A172 (cell line): ENCODE data around the gene ZNF215. TPM values are rescaled to one million over a fixed set of nuclear protein-coding genes. Genes with fewer than 3 reads are reported as not detected.
A peak's percentile ranks its signal among the peaks of the same experiment; 100 is the strongest.
"Not testable (repeated sequence)": the region's sequence is repeated elsewhere in the genome, so short reads cannot be mapped to it uniquely, and the experiment has no call there.

Experiments used
- DNase-seq: peaks from one replicate; pipeline ENCODE4 v3.0.0-alpha.2; 2015; ENCODE audit warnings: low spot score
- total RNA-seq: library from RNA; depleted of rRNA; stranded (reverse); fragments of >200 nt; shearing (Covaris generic); gene quantifications from 2 replicates; pipeline ENCODE4 v1.2.3, GENCODE V29; 2014; rRNA removed

ZNF215 gene
- total RNA-seq, 1 experiment from 2014 or later, result not detected

- no peak for DNase-seq
Observed at GRCh38 chr11:6932145-6932544, 5.9 kb downstream of the ZNF215 start.

- DNase-seq, result no peak
Observed at GRCh38 chr11:6941970-6942369, 15.7 kb downstream of the ZNF215 start.

DNA sequence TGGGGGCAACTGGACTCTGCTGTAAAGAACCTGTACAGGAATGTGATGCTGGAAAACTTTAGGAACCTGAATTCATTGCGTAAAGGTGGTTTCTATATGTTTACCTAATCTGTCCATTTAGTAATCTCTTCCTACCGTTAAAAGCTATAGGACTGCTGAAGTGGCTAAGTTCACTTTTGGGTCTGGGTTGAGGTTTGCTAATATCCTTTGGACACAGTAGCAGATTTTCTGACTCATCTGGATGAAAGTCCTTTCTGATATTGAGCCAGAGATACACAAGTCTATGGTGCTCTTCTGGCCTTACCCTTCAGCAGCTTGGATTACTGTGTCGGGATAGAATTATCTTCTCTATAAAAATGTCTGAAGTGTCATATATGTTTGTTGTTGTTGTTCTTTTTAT lies 16.9 kb downstream of the ZNF215 start:
- no peak for DNase-seq

DNA sequence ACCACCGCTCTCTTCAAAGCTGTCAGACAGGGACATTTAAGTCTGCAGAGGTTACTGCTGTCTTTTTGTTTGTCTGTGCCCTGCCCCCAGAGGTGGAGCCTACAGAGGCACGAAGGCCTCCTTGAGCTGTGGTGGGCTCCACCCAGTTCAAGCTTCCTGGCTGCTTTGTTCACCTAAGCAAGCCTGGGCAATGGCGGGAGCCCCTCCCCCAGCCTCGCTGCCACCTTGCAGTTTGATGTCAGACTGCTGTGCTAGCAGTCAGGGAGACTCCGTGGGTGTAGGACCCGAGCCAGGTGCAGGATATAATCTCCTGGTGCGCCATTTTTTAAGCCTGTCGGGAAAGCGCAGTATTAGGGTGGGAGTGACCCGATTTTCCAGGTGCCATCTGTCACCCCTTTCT lies 28.0 kb downstream of the ZNF215 start:
- DNase-seq, result not testable (repeated sequence)

GRCh38 chr11:6962141-6962540 lies 35.9 kb downstream of the ZNF215 start:
- no peak for DNase-seq

DNA sequence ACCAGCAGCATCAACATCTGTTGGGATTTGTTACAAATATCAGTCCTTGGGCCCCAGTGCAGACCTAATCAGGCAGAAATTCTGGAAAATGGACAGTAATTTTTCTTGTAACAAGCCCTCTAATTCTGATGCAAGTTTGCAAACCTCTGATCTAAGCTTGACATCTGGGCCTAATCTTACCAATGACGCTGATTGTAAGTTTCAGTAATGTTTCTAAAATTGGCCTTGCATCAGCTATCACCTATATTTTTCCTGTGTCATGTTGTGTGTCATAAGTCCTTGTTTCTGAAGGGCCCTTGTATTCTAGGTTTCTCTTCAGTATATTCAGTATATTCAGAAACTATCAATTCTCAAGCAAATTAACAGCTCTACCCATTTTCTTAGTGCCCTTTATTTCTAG lies 36.4 kb downstream of the ZNF215 start:
- no peak for DNase-seq

- DNase-seq, result no peak
Observed at GRCh38 chr11:6968816-6969215, 42.6 kb downstream of the ZNF215 start.

GRCh38 chr11:6969854-6970253 lies 43.6 kb downstream of the ZNF215 start:
- not testable (repeated sequence) for DNase-seq

DNA sequence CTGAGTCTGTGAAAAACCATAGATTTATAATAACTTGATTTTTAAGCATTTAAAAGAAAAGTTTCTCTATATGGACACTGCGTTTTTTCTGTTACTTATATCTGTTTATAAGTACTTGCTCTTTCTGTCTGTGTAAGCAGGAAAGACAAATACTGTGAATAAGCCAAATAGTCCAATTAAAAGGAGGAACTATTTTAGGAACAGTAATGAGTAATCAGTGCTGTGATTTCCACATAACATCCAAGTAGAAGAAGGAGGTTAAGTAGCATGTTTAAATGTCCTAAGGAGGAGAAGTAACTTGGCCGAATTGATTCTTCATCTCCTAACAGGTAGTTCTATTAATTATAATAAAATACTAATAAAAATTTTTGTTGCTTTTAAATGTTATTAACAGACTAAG lies 53.1 kb downstream of the ZNF215 start:
- DNase-seq, result no peak

DNA sequence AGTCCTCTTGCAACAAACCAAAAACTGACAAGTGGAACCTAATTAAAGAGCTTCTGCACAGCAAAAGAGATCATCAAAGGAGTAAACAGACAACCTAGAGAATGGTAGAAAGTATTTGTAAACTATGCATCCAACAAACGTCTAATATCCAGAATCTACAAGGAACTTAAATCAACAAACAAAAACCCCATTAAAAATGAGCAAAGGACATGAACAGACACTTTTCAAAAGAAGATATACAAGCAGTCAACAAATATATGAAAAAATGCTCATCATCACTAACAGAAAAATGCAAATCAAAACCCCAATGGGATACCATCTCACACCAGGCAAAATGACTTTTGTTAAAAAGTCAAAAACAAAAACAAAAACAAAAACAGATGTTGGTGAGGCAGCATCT lies 60.3 kb downstream of the ZNF215 start:
- DNase-seq, result no peak

GRCh38 chr11:6988506-6988905 lies 62.3 kb downstream of the ZNF215 start:
- DNase-seq, result no peak

DNA sequence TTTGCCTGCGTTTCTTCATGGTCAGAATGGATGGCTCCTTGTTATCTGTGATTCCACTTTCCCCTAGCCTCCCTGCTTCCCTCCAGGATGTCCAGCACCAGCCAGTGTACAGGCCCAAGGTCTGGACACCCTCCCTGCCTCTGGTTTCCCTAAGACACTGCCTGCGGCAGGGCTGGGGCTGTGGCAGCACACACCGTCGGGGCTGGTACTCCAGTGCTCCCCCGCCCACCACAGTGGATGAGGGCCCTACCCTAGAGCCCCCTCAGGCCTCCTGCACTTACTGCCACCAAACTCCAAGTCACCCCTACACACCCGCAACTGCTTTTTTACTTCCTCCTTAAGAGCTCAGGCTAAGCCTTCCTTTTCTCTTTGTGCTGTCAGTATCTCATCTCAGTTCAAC lies 65.0 kb downstream of the ZNF215 start:
- no peak for DNase-seq

DNA sequence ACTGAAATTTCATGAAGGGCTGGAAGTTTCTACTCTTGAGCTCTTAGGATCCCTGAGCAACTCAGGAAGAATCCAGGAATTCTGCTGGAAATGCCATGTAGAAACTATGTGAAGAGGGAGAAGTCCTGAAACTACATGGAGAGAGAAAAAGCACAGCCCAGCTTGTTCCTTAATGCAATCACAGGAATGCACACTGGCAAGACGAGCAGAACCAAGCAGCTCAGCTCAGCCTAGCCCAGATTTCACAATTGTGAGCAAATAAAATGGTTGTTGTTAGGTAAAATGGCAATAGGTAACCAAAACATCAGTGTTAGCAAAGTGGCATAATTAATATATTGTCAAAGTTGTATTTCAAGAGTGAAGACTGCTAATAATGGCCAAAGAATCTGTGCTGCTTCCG lies 65.8 kb downstream of the ZNF215 start:
- no peak for DNase-seq

- peak; percentile 2 for DNase-seq
Observed at GRCh38 chr11:6992457-6993417, 66.5 kb downstream of the ZNF215 start.

- no peak for DNase-seq
Observed at GRCh38 chr11:6995703-6996102, 69.5 kb downstream of the ZNF215 start.

DNA sequence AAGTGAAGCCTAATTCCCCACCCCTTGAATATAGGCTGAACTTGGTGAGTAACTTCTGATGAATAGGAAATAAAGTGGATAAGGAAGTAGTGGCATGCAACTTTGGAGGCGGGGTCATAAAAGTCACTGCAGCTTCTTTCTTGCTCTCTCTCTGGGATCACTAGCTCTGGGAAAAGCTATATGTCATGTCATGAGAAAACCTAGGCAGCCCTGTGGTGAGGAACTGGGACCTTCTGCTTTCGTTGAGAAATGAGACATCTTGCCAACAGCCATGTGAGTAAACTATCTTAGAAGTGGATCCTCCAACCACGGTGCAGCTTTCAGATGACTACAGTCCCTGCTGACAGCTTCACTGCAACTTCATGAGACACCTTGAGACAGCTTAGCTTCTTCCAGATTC lies 78.3 kb downstream of the ZNF215 start:
- DNase-seq, result peak; percentile 22

Other genes starting within 250 kb of the ZNF215 start
- 121 and 417 TPM in 2 replicates for gene MRPL17, start 243.1 kb upstream of the ZNF215 start, total RNA-seq
- gene OR2AG2, start 154.4 kb upstream of the ZNF215 start, total RNA-seq, result not detected in 2 replicates
- not detected in 2 replicates for gene OR2AG1, start 143.4 kb upstream of the ZNF215 start, total RNA-seq
- gene OR6A2, start 126.7 kb upstream of the ZNF215 start, total RNA-seq, result not detected in 2 replicates
- gene OR10A5, start 80.7 kb upstream of the ZNF215 start, total RNA-seq, result not detected in 2 replicates
- gene OR10A2, start 63.4 kb upstream of the ZNF215 start, total RNA-seq, result not detected in 2 replicates
- gene OR10A4, start 49.8 kb upstream of the ZNF215 start, total RNA-seq, result not detected in 2 replicates
- gene OR2D2, start 33.9 kb upstream of the ZNF215 start, total RNA-seq, result not detected in 2 replicates
- gene OR2D3, start 5.4 kb upstream of the ZNF215 start, total RNA-seq, result not detected in 2 replicates
- 1.8 and 2.3 TPM in 2 replicates for gene ZNF214, start 93.9 kb downstream of the ZNF215 start, total RNA-seq
- gene NLRP14, start 94.1 kb downstream of the ZNF215 start, total RNA-seq, result 0.02 TPM in 1 of 2 replicates, not detected in the other
- not detected in 2 replicates for gene RBMXL2, start 162.6 kb downstream of the ZNF215 start, total RNA-seq